Kidney (tissue), 14 donors: ENCODE measurements around the gene MLLT3. TPM values are rescaled to one million over a fixed set of nuclear protein-coding genes. Genes with fewer than 3 reads are reported as not detected.

Experiments used
- DNase-seq, 5 donors: peaks; one replicate each; pipeline ENCODE4 v3.0.0-alpha.2; 2013 to 2020
- FAIRE-seq: peaks from 2 replicates; lab custom pipeline; 2012; peaks lifted over from hg19 to GRCh38; lab: Jason Lieb, UNC
- H3K27ac ChIP-seq, 2 donors: one replicate each; pipeline ENCODE4 v1.7.0; 2013; ENCODE audit warnings: low read depth in 2 of 2, low read length in 2 of 2, inconsistent platforms in 1 of 2
- H3K27me3 ChIP-seq: one replicate; pipeline ENCODE4 v1.7.1; 2013; ENCODE audit warnings: low read length, inconsistent platforms; ENCODE audit not compliant: control insufficient read depth, insufficient read depth
- H3K36me3 ChIP-seq, 3 donors: one replicate each; pipeline versions ENCODE4 v1.7.0 to v1.7.1; 2013; ENCODE audit warnings: low read length in 3 of 3, control low read depth in 1 of 3, inconsistent platforms in 1 of 3; ENCODE audit not compliant: insufficient read depth in 3 of 3, control insufficient read depth in 2 of 3
- H3K4me1 ChIP-seq, 3 donors: one replicate each; pipeline versions ENCODE4 v1.7.0 to v1.7.1; 2013; ENCODE audit warnings: low read length in 3 of 3, inconsistent platforms in 1 of 3, low read depth in 1 of 3; ENCODE audit not compliant: control insufficient read depth in 2 of 3, insufficient read depth in 2 of 3
- H3K4me3 ChIP-seq, 3 donors: one replicate each; pipeline versions ENCODE4 v1.7.0 to v1.8.1; 2013; ENCODE audit warnings: low read length in 3 of 3, control low read depth in 1 of 3, inconsistent platforms in 1 of 3
- H3K9ac ChIP-seq, 3 donors: one replicate each; pipeline versions ENCODE4 v1.7.0 to v1.7.1; 2013; ENCODE audit warnings: low read length in 3 of 3, control low read depth in 1 of 3, inconsistent platforms in 1 of 3
- H3K9me3 ChIP-seq, 3 donors: one replicate each; pipeline versions ENCODE4 v1.7.0 to v1.7.1; 2013; ENCODE audit warnings: low read length in 3 of 3, control low read depth in 1 of 3, inconsistent platforms in 1 of 3; ENCODE audit not compliant: control insufficient read depth in 2 of 3, insufficient read depth in 1 of 3
- intact Hi-C: fragments of 100-400 bp; cut with DNase I; formaldehyde crosslinking; loops from one replicate; pipeline ENCODE4 v1.11.1; 2022
- polyA plus RNA-seq: library from polyadenylated mRNA; stranded (reverse); fragments of 350-450 nt; fragmentation: Illumina TruSeq; extraction: RNeasy Lipid Tissue Mini Kit (QIAGEN cat#74804); gene quantifications from one replicate; pipeline ENCODE4 v1.2.3, GENCODE V29; 2014; ENCODE audit warnings: low read depth, low replicate concordance; ENCODE audit not compliant: insufficient read depth
- total RNA-seq: library from RNA; stranded (reverse); fragmentation: NEBNext Ultra II Directional; extraction: Animal tissue kit (Norgen Biotek cat#: 25700); gene quantifications from one replicate; pipeline ENCODE4 v1.2.1, GENCODE V29; 2021
- TF ChIP-seq, protein P1 (sequence below): IDR thresholded peaks from 3 replicates; pipeline ENCODE4 v1.5.1; 2012; ENCODE audit warnings: mild to moderate bottlenecking, moderate library complexity, borderline replicate concordance; ENCODE audit not compliant: insufficient read depth; ENCODE audit errors: extremely low read depth
- donor health status: control.
- donor health status: control.
- donor health status: control.
- donor health status: control.
- donor health status: control.
- donor health status: DM: yes; HTN: yes; CAD: no.
- donor health status: Normal renal cell carcinoma (clear cell type).

Gene MLLT3
- total and polyA plus RNA-seq, 2 donors from 2014 or later: 15.8 to 19.7 TPM

GRCh38 chr9:20358207-20358606 lies 264.1 kb downstream of the MLLT3 start:
- no peak for DNase-seq
- TF ChIP-seq, protein P1, sequence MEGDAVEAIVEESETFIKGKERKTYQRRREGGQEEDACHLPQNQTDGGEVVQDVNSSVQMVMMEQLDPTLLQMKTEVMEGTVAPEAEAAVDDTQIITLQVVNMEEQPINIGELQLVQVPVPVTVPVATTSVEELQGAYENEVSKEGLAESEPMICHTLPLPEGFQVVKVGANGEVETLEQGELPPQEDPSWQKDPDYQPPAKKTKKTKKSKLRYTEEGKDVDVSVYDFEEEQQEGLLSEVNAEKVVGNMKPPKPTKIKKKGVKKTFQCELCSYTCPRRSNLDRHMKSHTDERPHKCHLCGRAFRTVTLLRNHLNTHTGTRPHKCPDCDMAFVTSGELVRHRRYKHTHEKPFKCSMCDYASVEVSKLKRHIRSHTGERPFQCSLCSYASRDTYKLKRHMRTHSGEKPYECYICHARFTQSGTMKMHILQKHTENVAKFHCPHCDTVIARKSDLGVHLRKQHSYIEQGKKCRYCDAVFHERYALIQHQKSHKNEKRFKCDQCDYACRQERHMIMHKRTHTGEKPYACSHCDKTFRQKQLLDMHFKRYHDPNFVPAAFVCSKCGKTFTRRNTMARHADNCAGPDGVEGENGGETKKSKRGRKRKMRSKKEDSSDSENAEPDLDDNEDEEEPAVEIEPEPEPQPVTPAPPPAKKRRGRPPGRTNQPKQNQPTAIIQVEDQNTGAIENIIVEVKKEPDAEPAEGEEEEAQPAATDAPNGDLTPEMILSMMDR: no peak
- no peak overlapping the region for H3K4me3 ChIP-seq
- no peaks in the 10 kb centered on the region for H3K9me3 ChIP-seq
- peaks cover 4 to 11% (median 6%) of the 10 kb centered on the region in 3 donors for H3K4me1 ChIP-seq
- no peak for FAIRE-seq
- H3K27ac ChIP-seq: no peak overlapping the region
- H3K9ac ChIP-seq: no peak overlapping the region
- intact Hi-C loops: loop anchor here (10.0 kb wide), 2 partner anchors 267 to 587 kb away; partner anchors contain the start of gene MLLT3
- no peaks in the 10 kb centered on the region for H3K36me3 ChIP-seq
- no peaks in the 10 kb centered on the region for H3K27me3 ChIP-seq

- Histone ChIP-seq H3K9ac (no peak overlapping the region), H3K27ac (no peak overlapping the region), H3K36me3 (no peaks in the 10 kb centered on the region), H3K4me1 (peaks cover 6 to 11% (median 7%) of the 10 kb centered on the region in 3 donors), H3K4me3 (no peak overlapping the region), H3K27me3 (no peaks in the 10 kb centered on the region), H3K9me3 (no peaks in the 10 kb centered on the region)
- FAIRE-seq (no peak), DNase-seq (no peak)
- TF ChIP-seq, protein P1: no peak
- intact Hi-C loops: loop anchor here (10.0 kb wide), 2 partner anchors 268 to 588 kb away; partner anchors contain the start of gene MLLT3
These were observed 265.3 kb downstream of the MLLT3 start for GRCh38 chr9:20357037-20357432.

DNA sequence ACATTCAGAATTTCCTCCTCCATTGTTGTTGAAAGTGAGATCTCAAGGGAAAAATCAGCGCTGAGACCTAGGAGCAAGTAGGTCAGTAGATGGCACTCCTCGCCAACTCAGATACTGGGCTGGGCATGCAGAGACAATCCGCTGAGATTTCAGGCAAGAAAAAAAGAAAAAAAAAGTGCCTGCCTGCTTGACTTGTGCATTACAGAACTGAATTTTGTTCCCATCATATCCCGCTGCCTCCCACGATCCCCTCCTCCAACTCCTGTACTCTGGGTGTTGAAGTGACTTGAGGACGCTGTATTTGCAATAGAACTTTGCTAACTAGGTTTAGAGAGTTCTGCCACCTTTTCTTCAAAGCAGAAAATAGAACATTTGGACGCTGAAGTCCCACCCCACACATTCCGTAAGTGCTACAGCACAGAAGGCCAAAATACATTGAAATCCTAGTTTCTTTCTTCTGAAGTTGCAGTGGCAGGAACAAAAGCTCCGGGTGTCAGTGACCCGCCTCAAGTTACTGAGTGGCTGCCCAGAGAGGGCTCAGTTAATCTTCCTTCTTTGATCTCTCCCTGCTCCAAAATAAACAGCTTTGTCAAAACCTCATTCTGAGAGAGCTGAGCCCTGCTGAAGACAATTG lies 265.8 kb downstream of the MLLT3 start:
- no peak overlapping the region for H3K27ac ChIP-seq
- intact Hi-C loops: loop anchor here (10.0 kb wide), 2 partner anchors 268 to 588 kb away; partner anchors contain the start of gene MLLT3
- no peaks in the 10 kb centered on the region for H3K9me3 ChIP-seq
- no peaks in the 10 kb centered on the region for H3K36me3 ChIP-seq
- H3K4me1 ChIP-seq: peaks cover 6 to 12% (median 8%) of the 10 kb centered on the region in 3 donors
- peak overlapping the region in 1 of 3 donors; percentile 37 for H3K9ac ChIP-seq
- no peaks in the 10 kb centered on the region for H3K27me3 ChIP-seq
- H3K4me3 ChIP-seq: peak overlapping the region in 2 of 3 donors; percentile 37 to 41
- TF ChIP-seq, protein P1: peak; percentile 71
- DNase-seq (peak; percentile 66 to 94 (median 82)), FAIRE-seq (peak; percentile 89)
